Hepatocyte (in vitro differentiated cells): ENCODE results near the gene DNLZ.

Experiments
- CTCF ChIP-seq: fragments of 200-600 bp; sonication (generic); IDR thresholded peaks from 2 replicates; pipeline ENCODE4 v1.5.1; 2016; ENCODE audit warnings: antibody characterized with exemption, mild to moderate bottlenecking; ENCODE audit not compliant: poor library complexity
- EZH2 ChIP-seq: fragments of 200-600 bp; sonication (generic); IDR thresholded peaks from 2 replicates; pipeline ENCODE4 v1.6.1; 2016; ENCODE audit warnings: antibody characterized with exemption, mild to moderate bottlenecking, borderline replicate concordance

- TF ChIP-seq CTCF, result no peak
- TF ChIP-seq EZH2, result no peak
These were observed 30.9 kb upstream of the DNLZ start for GRCh38 chr9:136394312-136395019.
